AG04450 (cell line): ENCODE results near the gene FBXO47. TPM values are rescaled to one million over a fixed set of nuclear protein-coding genes. Genes with fewer than 3 reads are reported as not detected.
"Not testable (repeated sequence)": the region's sequence is repeated elsewhere in the genome, so short reads cannot be mapped to it uniquely, and the experiment has no call there.

Experiments used
- CTCF ChIA-PET: fragments of 300-600, 350-600 bp; formaldehyde crosslinking; extraction: SDS; loops from one replicate; lab custom pipeline; 2022; ENCODE audit warnings: antibody characterized with exemption, inconsistent platforms; lab: Charles Lee
- POLR2A ChIA-PET: fragments of 350-600 bp; formaldehyde crosslinking; extraction: SDS; loops from one replicate; lab custom pipeline; 2021; ENCODE audit warnings: antibody characterized with exemption, inconsistent platforms; lab: Yijun Ruan, JAX
- DNase-seq: peaks from one replicate; pipeline ENCODE4 v3.0.0-alpha.2; 2011; ENCODE audit warnings: low read depth, low spot score
- H3K27ac ChIP-seq: one replicate; pipeline ENCODE4 v1.5.1; 2012; ENCODE audit warnings: low read depth, low read length, control low read depth
- H3K27me3 ChIP-seq: one replicate; pipeline ENCODE4 v1.6.0; 2012; ENCODE audit warnings: low read length; ENCODE audit not compliant: control insufficient read depth, insufficient read depth
- H3K4me3 ChIP-seq: 2 replicates; pipeline ENCODE4 v1.5.1; 2011; ENCODE audit warnings: mild to moderate bottlenecking, low read depth, low read length, control low read depth
- H3K9me3 ChIP-seq: 2 replicates; pipeline ENCODE4 v1.5.1; 2012; ENCODE audit warnings: low read length; ENCODE audit not compliant: control insufficient read depth, insufficient read depth
- polyA plus RNA-seq: library from polyadenylated mRNA; depleted of rRNA; stranded (reverse); fragments of >200 nt; gene quantifications from 2 replicates; pipeline ENCODE4 v1.2.3, GENCODE V29; 2011
- TF ChIP-seq, protein P1 (sequence below): IDR thresholded peaks from 2 replicates; pipeline ENCODE4 v1.5.1; 2011; ENCODE audit warnings: low read depth, low read length, control low read depth, inconsistent platforms

FBXO47 gene
- polyA plus RNA-seq, 1 experiment, result not detected

DNA sequence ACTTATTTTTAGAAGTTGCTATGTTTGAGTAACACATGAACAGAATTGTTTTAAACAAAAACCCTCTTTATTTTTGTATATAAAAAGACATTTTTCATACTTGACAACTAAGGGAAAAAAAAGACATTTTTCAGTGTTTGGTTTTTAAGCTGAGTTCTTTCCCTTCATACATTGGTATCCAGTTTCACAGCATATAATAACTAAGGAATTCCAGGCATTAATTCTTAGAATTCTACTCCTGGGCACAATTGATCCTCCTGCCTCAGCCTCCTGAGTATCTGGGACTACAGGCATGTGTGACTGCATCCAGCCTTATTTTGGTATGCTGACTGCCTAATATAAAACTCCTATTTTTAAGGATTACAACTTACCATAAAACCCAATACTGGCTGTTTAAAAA, 8.4 kb downstream of the FBXO47 start:
- DNase-seq, result no peak
- peak overlapping the region; percentile 57 for H3K27ac ChIP-seq
- no peaks in the 10 kb centered on the region for H3K27me3 ChIP-seq
- ChIA-PET CTCF (interaction anchor here (0.6 to 1.9 kb wide), 3 partner anchors 24 to 194 kb away, joined by 4 to 17 read pairs (median 5); no protein-coding TSS in a partner anchor), POLR2A (interaction anchor here (1.0 to 1.3 kb wide), 2 partner anchors 20 to 23 kb away, joined by 4 to 7 read pairs; no protein-coding TSS in a partner anchor)
- TF ChIP-seq, protein P1, sequence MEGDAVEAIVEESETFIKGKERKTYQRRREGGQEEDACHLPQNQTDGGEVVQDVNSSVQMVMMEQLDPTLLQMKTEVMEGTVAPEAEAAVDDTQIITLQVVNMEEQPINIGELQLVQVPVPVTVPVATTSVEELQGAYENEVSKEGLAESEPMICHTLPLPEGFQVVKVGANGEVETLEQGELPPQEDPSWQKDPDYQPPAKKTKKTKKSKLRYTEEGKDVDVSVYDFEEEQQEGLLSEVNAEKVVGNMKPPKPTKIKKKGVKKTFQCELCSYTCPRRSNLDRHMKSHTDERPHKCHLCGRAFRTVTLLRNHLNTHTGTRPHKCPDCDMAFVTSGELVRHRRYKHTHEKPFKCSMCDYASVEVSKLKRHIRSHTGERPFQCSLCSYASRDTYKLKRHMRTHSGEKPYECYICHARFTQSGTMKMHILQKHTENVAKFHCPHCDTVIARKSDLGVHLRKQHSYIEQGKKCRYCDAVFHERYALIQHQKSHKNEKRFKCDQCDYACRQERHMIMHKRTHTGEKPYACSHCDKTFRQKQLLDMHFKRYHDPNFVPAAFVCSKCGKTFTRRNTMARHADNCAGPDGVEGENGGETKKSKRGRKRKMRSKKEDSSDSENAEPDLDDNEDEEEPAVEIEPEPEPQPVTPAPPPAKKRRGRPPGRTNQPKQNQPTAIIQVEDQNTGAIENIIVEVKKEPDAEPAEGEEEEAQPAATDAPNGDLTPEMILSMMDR, result no peak
- H3K9me3 ChIP-seq, result no peaks in the 10 kb centered on the region
- H3K4me3 ChIP-seq, result no peak overlapping the region

DNA sequence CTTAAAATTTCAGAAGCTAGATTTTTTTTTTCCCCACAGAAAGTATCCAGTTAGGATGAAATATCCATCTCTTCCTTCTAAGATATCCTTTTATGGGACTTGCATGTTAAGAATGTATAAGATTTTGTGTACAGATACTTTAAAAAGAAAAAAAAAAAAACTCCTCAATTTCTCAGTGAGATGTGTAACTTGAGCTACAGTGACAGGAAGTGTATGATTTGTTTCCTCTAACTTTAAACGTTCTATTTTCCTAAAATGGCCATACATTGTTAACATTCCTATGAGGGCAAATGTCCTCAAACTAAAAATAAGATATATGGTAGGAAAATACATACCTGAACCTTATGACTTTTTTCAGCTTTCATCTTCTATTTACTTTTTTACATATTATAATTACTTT, 8.9 kb downstream of the FBXO47 start:
- CTCF ChIA-PET, result interaction anchor here (0.6 to 1.9 kb wide), 4 partner anchors 24 to 216 kb away, joined by 4 to 17 read pairs (median 4); no protein-coding TSS in a partner anchor
- Histone ChIP-seq H3K9me3 (no peaks in the 10 kb centered on the region), H3K4me3 (no peak overlapping the region), H3K27me3 (no peaks in the 10 kb centered on the region), H3K27ac (peak overlapping the region; percentile 82)
- TF ChIP-seq, protein P1, result no peak
- DNase-seq, result no peak
- POLR2A ChIA-PET, result interaction anchor here (0.9 to 1.3 kb wide), 3 partner anchors 20 to 33 kb away, joined by 3 to 7 read pairs (median 4); partner anchors contain the start of gene LASP1NB

DNA sequence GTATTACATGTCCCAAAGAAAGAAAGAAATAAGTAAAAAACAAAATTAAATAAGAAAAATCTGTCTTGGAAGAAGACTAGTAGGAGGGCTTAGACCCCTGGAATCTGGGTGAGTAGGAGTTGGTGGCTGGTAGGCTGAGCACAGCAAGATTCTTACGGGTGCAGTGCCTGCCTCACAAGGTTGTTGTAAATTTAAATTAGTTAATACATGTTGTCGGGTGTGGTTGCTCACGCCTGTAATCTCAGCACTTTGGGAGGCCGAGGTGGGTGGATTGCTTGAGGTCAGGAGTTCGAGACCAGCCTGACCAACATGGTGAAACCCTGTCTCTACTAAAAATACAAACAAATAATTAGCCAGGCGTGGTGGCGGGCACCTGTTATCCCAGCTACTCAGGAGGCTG, 13.4 kb downstream of the FBXO47 start:
- H3K27me3 ChIP-seq, H3K4me3 ChIP-seq, H3K27ac ChIP-seq, DNase-seq, H3K9me3 ChIP-seq, POLR2A ChIA-PET, CTCF ChIA-PET: not testable (repeated sequence)

DNA sequence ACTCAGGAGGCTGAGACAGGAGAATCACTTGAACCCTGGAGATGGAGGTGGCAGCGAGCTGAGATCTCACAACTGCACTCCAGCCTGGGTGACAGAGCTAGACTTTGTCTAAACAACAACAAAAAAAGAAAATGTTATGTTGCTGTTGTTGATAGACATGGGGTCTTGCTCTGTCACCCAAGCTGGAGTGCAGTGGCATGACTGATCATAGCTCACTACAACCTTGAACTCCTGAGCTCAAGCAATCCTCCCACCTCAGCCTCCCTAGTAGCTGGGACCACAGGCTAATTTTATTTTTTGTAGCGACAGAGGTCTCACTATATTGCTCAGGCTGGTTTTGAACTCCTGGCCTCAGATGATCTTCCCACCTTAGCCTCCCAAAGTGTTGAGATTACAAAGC, 20.0 kb downstream of the FBXO47 start:
- no peak overlapping the region for H3K27ac ChIP-seq
- no peak overlapping the region for H3K4me3 ChIP-seq
- CTCF ChIA-PET, result interaction anchor here (0.7 kb wide), 1 partner anchor 206 kb away, joined by 3 read pairs; no protein-coding TSS in a partner anchor
- POLR2A ChIA-PET, result no interaction called here
- no peaks in the 10 kb centered on the region for H3K9me3 ChIP-seq
- TF ChIP-seq, protein P1, result no peak
- H3K27me3 ChIP-seq, result no peaks in the 10 kb centered on the region
- no peak for DNase-seq

DNA sequence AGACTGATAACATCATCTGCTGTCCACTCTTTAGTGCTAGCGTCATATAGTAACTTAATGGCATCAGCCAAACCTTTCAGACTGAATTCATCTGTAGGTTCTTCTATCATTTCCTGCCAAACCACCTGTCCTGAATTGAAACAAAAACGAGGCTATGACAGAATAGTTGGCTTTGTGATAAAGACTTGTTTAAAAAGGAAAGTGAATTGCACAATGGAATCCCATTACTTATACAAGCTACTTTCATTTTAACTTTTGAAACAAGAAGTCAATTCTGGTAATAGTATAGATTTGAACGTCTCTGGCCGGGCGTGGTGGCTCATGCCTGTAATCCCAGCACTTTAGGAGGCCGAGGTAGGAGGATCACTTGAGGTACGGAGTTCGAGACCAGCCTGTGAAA, 23.6 kb downstream of the FBXO47 start:
- no peak overlapping the region for H3K27ac ChIP-seq

More for the DNA sequence above, 23.6 kb downstream of the FBXO47 start:
- Histone ChIP-seq H3K4me3 (no peak overlapping the region), H3K9me3 (no peaks in the 10 kb centered on the region), H3K27me3 (no peaks in the 10 kb centered on the region)
- DNase-seq, result no peak
- CTCF ChIA-PET, result interaction anchor here (2.4 kb wide), 1 partner anchor 39 kb away, joined by 9 read pairs; no protein-coding TSS in a partner anchor
- POLR2A ChIA-PET, result interaction anchor here (0.6 kb wide), 1 partner anchor 101 kb away, joined by 3 read pairs; no protein-coding TSS in a partner anchor
- TF ChIP-seq, protein P1, result no peak
